GM21423 (cell line): Measurements from ENCODE around the gene EIPR1.
"Not testable (repeated sequence)": the region's sequence is repeated elsewhere in the genome, so short reads cannot be mapped to it uniquely, and the experiment has no call there.

Experiments
- ATAC-seq: cut with Tn5 transposase; IDR thresholded peaks from one replicate; pipeline ENCODE4 v1.9.1; 2021; ENCODE audit warnings: mild to moderate bottlenecking, moderate library complexity; ENCODE audit not compliant: unreplicated experiment

The EIPR1 gene

DNA sequence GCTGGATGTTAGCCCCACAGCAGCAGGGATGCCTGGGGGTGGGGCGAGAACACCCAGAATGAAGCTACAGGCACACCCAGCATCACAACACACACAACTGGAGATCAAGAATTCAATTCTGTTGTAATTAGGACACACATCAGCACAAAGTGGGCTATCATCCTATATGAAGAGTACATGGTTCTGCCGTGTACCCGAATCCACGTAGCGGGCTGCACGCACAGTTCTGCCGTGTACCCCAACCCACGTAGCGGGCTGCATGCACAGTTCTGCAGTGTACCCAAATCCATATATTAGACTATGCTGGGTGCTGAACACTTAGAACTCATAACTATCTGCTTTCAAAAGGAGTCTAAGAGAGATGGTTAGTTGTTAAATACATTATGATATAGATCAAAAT lies 86.5 kb downstream of the EIPR1 start:
- no peak for ATAC-seq

DNA sequence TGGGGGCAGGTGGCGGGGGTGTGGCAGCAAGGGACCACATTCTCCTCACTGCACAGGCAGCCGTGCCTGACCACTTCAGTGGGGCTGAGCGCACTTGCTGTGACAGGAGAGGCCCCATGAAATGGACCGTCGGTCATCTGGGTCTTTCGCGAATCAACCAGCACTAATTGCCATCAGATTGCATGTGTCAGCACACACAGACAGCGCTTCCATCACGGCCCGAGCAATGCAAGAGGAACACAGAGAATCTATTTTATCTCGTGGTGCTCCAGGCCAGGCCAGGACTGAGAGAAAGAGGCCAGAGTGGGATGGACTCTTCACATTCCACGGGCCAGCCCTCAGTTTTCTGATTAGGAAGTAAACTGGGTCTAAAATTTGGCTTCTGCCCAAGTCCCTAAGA lies 87.0 kb downstream of the EIPR1 start:
- no peak for ATAC-seq

DNA sequence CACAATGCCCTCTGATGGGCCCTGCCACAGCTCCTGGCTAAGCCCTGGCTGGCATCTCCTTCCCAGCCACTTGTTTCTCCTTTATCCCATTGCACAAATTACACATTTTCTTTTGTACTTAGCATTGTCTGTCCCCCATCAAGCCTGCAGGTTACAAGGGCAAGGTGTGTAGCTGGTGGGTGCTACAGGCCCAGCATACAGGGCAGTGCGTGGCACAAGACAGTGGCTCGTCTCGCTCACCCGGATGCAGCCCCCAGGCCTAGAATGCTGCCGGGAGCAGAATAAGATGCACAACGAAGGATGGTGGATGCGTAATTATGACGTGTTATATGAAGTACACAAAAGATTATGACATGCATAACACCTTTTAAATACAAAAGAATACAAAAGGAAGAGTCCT lies 87.6 kb downstream of the EIPR1 start:
- ATAC-seq = no peak

DNA sequence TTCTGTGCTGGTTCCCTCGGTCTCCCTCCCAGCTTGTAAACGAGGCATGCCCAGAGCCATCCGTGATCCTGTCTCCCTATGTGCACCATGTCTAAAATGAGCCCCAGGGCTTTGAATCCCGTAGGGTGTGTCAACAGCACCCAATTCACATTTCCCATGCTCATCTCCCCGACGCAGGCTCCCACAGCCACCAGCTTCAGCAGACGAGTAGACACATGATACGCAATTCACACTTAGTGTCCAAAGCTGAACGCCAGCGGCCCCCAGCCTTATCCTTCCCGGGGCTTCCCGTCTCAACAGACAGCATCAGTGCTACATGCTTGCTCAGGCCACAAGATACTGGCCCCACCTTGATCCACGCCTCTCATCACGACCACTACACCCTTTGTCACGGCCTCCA lies 88.1 kb downstream of the EIPR1 start:
- no peak for ATAC-seq

DNA sequence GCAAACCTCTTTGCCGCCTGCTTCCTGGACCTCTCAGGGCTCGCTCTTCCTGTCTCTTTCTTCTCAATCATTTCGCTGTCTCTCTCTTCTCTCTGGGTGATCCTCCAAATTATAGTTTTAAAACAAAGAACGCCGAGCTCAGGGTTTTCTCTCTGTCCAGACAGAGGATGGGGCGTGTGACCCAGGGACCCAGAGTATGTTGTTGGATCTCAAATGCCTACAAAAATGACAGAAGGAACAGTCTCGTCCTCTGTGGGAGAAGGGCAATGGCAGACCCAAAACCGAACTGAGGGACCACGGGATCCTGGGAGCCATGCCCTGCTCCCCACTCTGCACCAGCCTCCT lies 88.5 kb downstream of the EIPR1 start:
- no peak for ATAC-seq

DNA sequence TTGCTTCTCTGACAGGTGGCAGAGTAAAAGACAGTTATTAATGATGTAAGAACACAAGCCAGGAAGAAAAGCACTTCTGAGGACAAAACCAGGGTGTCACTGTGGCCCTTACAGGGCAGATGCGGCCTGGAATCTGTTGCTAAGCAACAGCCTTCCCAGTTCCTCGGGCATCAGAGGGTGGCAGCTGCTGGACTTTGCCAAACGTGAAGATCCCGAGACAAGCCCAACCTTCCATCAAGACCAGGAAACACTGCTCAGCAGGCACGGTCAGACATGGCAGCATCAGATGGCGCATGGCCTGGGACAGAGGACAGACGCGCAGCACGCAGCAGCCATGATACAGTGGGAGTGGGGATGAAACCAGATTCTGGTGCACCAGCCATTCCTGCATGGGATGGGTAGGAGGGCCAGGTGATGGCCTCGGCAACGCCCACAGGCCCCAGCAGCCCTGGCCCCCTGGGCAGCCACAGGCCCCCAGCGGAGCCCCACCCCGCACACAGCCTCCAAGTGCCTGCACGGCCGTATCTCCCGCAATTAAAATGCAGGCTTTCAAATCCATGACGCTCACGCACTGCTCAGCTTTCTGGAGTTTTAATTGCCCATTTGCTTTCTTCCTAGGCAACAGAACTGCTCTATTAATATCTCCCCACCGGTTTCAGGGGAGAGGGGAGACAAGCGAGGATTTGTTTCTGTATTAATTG lies 89.0 kb downstream of the EIPR1 start:
- ATAC-seq = no peak

DNA sequence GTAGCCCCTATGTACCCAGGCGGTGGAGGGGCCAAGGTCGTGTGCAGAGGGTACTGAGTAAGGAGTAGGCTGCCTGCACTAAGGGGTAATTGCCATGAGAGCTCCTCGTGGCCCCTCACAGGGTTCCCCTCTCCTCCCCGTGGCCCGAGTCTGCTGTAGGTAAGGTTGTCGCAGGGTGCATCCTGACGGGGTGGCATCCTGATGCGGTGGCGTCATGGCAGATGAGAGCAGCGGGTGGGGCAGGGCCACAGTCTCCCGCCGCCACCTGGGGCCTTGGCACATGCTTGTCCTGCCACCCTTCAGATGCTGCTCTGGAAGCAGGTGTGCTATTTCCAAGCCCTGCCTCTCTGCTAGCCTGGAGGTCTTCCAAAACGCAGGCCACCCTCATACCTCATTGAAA lies 89.7 kb downstream of the EIPR1 start:
- ATAC-seq = no peak

DNA sequence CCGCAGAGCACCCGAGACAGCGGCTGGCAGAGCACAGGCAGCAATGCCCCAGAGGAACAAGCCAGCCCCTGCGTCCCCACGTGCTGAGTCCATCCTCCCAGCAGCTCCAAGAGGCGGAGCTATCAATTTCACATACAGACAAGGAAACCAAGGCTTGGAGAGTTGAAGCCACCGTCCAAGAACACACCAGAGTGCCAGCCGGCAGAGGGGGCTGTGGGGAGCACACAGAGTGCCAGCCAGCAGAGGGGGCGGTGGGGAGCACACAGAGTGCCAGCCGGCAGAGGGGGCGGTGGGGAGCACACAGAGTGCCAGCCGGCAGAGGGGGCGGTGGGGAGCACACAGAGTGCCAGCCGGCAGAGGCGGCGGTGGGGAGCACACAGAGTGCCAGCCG lies 91.0 kb downstream of the EIPR1 start:
- ATAC-seq = not testable (repeated sequence)

DNA sequence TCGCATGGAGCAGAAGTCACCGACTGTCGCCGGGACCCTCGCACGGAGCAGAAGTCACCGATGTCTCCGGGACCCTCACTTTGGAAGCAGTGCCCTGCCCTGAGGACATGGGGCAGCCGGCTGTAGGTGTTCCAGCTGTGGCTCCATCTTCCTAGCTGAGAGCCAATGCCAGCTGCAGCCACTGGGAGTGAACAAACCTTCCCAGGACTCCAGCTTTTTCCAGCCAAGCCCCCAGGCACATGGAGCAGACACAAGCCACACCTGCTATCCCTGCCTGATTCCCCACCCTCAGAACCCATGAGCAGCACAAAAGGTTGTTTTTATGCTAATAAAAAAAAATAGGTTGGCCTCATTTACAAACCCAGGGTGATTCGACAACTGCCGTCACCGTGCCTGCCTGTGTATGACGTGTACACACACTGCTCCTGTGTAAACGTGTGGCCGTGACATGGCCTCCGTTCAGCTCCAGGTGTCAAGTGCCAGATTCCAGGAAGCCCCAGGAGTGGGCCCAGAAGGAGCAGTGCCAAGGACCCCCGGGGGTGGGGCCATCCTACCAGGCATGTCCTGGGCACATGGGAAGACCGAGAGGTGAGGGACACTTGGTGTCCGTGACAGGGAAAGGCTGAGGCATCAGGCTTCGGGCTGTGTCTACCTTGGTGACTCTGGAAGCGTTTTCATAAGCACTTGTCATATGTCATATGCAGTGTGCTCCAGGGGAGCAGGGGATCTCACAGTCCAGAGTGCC lies 91.5 kb downstream of the EIPR1 start:
- no peak for ATAC-seq

DNA sequence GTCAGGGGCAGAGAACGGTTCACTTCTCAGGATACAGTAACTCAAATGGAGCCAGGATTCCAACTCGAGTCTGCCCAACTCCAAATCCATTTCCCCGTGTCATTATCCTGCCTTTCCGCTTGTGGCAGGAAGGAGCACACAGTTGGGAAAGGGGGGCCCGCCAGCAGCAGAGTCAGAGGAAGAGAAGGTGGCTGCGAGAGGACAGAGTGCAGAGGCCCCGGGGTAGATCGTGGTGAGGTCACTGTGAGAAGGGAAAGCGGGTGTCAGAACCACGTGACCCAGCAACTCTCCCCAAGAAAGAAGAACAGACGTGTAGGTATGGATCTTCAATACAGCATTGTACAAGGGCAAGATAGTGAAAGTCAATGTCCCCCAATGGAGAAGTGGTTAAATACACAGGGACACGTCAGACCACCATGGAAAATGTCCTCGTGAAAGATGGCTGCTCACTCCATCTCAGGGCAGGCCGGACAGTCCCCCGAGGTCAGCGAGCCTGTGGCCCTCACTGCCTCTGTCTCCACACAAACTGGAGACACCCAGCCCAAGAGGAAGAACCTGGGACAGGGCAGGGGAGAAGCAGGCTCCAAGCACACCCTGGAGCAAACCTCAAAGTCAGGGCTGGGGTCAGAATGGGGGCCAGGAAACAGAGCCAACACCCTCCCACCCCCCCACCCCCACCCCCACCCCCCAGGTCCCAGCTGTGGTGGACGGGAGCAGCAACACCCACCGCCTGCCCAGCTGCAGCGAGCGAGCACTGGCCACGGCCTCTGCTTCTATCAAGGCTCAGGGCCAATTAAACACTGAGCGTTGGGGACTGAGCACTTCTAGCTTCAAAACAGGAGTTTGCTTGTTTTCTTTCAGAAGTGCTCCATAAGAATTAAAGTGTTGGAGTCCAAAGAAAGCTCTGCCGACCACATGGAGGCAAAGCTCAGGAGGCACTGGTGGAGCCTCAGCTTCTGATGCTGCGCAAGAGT lies 92.7 kb downstream of the EIPR1 start:
- ATAC-seq = no peak

DNA sequence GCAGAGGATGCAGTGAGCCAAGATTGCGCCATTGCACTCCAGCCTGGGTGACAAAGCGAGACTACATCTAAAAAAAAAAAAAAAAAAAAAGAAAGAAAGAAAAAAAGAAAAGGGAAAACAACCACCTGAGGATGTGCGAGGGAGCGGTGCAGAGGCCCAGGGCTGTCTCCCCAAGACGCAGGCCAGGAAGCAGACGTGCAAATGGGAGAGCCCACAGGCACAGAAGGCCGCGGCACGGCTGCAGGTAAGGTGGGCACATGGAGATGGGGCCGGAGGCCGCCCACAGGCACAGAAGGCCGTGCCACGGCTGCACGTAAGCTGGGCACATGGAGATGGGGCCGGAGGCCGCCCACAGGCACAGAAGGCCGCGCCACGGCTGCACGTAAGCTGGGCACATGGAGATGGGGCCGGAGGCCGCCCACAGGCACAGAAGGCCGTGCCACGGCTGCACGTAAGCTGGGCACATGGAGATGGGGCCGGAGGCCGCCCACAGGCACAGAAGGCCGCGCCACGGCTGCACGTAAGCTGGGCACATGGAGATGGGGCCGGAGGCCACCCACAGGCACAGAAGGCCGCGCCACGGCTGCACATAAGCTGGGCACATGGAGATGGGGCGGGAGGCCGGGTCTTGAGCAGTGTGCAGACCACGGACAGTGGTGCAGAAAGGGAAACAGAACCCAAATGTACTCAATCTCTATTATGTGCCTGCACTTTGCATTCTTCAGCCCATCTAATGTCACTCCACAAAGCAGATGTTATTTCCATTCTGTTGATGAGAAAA lies 93.6 kb downstream of the EIPR1 start:
- ATAC-seq = not testable (repeated sequence)

DNA sequence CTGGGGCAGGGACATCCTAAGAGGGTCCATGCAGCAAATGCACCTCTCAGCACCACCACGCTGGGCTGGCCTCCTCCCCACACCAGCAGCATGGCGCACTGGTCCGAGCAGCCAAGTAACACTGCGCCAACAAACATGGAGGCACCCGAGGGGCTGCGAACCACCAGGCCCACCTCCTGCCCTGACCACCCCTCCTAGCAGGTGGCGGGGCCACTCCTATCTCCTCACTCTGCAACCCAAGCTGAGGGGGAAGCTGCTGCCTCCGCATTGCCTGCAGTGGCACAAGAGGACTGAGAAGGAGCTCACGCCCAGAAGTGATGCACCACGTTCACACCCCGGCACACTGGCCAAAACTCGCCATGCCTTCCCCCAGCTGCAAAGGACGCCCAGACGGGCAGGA lies 94.4 kb downstream of the EIPR1 start:
- no peak for ATAC-seq

DNA sequence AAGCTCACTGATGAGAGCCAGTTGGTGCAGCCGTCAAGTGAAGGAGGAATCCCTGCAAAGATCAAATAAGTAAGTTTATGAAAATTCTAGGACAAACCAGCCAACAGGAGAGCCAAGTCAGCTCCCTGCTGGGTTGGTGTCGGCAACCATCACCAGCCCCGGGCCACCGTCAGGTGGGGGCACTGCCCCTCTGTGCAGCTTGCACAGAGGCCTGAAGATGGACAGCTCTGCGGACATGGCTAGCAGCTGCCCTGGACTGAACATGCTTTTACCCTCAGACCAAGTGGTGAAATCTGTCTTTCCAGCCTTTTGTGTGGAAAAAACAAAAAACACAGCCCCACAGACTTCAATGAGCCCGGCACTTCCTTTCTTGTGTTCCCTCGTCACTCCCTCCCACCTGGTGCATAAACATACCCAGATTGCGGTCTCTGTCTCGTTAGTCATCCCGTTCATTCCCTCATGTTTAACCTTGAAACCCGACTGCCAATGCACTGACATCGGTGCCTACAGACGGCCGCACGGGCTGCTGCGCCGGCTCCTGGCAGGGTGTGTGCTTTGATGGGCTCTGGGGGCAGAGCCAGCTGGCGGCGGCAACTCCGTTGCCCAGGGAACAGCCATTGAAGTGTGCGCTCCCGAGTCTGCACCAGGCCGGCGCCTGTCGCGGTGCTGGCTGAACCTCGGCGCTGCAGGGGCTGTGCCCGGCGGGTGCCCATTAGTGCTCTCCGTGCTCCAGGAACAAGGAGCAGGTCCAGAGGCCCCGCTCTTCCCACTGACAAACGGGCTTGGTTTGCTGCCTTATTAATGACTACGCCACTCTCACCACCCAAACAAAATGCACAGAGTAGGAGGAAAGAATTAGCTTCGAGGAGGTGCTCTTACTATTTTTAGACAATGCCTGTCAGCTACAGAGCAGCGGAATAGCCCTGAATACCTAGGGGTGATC lies 95.3 kb downstream of the EIPR1 start:
- ATAC-seq = no peak

DNA sequence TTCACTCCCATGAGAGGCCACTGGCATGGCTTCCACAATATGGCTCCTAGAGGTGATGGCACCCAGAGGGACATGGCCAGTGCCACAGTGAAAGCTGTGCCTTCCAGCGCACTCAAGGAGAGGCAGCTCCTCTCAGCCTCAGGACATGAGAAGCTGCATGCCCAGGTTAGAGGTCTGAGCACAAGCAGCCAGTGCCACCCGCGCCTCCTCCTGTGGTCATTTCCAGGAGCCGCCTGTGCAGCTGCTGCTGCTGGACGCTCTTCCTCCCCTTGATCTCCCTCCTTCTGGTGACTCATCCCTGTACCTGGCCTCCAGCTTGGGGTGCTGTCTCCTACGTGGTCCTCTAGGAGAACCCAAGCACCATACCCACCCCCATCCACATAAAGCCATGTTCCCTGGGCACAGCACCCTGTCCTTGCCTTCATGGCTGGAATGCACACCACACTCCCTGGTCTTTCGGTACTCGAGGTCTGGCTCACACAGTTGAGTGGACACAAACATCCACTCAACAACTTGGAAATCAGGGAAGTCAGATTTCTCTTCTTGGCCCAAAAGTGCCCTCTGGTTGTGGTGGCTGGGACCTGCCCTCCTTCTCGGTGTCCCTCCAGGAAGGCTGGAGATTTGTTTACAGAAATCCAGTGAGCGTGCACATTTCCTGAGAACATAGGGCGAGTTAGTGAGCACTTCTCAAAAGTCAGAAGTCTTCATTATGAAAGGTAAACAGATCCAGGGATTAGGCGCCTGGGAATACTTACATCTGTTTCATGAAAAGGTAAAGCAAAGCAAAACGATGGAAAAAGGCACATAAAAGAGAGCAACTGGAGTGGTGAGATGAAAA lies 96.7 kb downstream of the EIPR1 start:
- no peak for ATAC-seq

DNA sequence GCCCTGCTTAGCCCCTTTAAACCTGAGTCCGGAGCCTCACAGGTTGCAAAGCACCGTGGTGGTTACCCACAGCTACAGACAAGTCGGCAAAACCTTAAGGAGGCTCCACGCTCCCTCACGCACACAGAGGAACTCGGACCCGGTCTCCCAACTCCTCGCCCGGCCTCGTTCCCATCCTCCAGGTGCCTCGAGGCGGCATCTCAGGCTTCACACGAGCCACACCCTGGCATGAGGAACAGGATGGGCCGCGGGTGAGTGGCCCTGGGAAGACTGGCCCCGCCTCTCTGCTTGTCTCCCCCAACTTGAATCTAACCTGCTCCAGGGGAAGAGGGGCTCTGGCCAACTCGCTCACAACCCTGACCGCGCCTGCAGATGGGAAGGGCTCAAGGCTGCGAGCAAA lies 97.4 kb downstream of the EIPR1 start:
- no peak for ATAC-seq

DNA sequence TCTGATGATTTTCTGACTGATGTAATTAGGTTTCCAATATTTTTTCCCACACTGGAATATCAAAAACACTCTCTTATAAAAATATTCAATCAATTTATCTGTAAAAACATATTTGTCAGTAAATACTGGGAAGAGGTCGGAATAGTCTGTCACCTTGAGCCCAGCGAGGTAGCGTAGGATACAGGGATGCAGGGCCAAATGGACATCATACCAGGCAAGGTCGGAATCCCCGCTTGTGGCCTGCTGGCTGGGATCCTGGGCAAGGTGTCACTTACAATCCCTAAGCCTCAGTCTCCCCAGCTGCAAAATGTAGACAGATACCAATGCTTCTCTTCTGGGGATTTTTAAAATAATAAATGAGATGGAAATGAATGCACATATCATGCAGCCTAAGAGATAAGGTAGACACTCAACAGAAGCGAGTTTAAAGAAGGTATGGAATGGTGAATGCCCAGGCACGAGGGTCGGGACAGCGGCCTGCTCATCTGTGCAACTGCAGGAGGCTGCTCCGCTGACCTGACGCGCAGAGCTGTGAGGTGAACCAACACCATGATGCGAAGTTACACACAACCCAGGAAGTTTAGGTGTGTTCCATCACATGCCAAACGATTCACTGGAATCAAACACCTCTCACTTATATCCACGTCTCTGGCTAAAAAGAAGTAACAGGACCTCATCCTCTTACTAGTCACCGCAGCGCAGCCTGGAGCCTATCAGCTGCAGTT lies 98.2 kb downstream of the EIPR1 start:
- no peak for ATAC-seq

DNA sequence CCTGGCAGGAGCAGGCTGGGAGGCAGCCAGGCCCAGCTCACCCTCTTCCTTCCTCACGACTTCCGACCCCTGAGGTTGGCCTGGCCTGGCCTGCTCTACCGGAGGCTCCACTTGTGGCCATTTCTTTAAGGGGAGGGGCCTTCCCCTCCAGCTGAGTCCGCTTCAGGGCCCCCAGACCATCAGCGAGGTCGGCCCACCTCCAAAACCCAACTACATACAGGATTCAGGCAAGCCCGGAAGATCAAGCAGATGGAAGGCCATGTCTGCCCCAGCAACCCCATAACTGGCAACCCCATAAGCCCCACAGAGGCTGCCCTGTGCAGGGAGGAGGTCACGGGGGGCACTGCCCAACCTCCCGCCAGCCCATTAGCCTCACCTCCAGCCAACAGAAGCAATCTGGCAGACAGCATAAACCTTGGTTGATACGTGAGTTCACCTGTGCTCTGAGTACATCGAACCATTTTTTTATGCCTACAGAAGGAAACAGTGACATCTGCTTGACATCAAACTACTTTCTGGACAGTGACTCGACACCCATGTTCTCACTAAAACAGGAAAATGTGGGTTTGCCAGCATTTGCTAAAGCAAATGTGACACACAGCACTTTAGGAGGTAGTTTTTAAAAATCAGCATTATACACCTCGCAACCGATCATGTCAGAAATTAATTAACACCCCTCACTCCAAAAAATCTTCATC lies 98.9 kb downstream of the EIPR1 start:
- ATAC-seq = no peak
